Neural cell (in vitro differentiated cells): ENCODE measurements around the gene UGCG.

Experiments
- CTCF ChIP-seq: fragments of 450-650 bp; IDR thresholded peaks from 2 replicates; pipeline ENCODE4 v1.5.1; 2014; ENCODE audit warnings: antibody characterized with exemption, mild to moderate bottlenecking, moderate library complexity; ENCODE audit not compliant: poor library complexity, severe bottlenecking
- EP300 ChIP-seq: fragments of 450-650 bp; conservative IDR thresholded peaks from 2 replicates; pipeline ENCODE4 v1.6.1; 2014; ENCODE audit warnings: antibody characterized with exemption, mild to moderate bottlenecking, moderate library complexity; ENCODE audit not compliant: poor library complexity, severe bottlenecking
- EZH2 ChIP-seq: fragments of 200-600, 300-800 bp; shearing (Covaris generic), sonication (generic); IDR thresholded peaks from 2 replicates; pipeline ENCODE4 v1.6.1; 2014; ENCODE audit warnings: antibody characterized with exemption, low read length, borderline replicate concordance, mild to moderate bottlenecking; ENCODE audit not compliant: insufficient read depth, poor library complexity, severe bottlenecking
- REST ChIP-seq: IDR thresholded peaks from 2 replicates; pipeline ENCODE4 v1.6.1; 2012; ENCODE audit warnings: borderline replicate concordance

DNA sequence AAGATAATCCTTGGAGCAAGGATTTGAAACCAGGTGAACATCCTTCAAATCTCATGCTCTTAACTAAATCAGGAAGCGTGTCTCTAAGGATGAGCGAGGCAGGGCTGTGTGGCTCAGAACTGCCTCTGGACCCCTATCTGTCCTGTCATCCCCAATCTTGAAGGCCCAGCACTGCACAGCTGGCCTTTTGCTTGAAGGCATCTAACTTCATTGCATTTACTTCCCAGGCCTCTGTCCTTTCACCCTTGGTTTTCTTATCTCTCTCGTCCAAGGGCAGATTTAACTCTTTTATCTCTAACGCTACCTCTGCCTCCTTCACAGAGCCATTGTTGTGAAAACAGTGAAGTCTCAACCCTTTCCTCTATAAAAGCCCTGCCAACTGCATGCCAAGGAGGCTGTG, 83.8 kb downstream of the UGCG start:
- TF ChIP-seq CTCF (no peak), REST (no peak), EZH2 (no peak), EP300 (no peak)
